ENCODE measurements around the gene STK39.

DNA sequence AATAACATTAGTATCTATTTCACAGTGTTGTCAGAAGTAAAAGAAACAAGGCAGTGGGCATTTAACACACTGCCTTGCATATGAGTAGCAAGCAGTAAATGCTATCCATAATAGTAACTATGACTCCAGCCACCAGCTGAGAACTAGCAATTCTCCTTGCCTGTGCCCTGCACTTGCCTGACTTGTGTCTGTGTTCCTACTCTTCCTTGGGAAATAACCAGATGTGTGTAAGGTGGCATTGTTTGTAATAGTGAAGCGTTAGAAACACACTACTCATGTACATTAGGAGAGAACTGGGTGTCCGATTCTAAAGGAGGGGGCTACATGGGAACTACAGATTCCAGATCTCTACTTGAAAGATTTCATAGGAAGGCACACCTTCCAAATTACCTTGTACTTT lies 197.8 kb downstream of the STK39 start:
- TF ChIP-seq EZH2phosphoT487 (IDR thresholded peaks at IDR 0.05; ENCODE audit: borderline replicate concordance, low read length): no peak
- TF ChIP-seq, protein P1, sequence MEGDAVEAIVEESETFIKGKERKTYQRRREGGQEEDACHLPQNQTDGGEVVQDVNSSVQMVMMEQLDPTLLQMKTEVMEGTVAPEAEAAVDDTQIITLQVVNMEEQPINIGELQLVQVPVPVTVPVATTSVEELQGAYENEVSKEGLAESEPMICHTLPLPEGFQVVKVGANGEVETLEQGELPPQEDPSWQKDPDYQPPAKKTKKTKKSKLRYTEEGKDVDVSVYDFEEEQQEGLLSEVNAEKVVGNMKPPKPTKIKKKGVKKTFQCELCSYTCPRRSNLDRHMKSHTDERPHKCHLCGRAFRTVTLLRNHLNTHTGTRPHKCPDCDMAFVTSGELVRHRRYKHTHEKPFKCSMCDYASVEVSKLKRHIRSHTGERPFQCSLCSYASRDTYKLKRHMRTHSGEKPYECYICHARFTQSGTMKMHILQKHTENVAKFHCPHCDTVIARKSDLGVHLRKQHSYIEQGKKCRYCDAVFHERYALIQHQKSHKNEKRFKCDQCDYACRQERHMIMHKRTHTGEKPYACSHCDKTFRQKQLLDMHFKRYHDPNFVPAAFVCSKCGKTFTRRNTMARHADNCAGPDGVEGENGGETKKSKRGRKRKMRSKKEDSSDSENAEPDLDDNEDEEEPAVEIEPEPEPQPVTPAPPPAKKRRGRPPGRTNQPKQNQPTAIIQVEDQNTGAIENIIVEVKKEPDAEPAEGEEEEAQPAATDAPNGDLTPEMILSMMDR (IDR thresholded peaks at IDR 0.05; ENCODE audit: low read depth, low read length, poor library complexity, severe bottlenecking): no peak
